SU-DHL-6 (cell line): ENCODE results near the gene SLC1A3.

Experiments used
- H2AFZ ChIP-seq: fragments of 200-600 bp; sonication (generic); 2 replicates; pipeline ENCODE4 v1.6.1; 2014; ENCODE audit warnings: low read depth, mild to moderate bottlenecking, moderate library complexity, mixed read lengths, antibody characterized with exemption, low read length; ENCODE audit not compliant: severe bottlenecking
- H3F3A ChIP-seq: fragments of 200-600 bp; shearing (Covaris generic); 2 replicates; pipeline ENCODE4 v1.6.0; 2016; ENCODE audit warnings: antibody characterized with exemption, mild to moderate bottlenecking; ENCODE audit not compliant: insufficient read depth
- H3K27ac ChIP-seq: fragments of 200-600 bp; sonication (generic); 2 replicates; pipeline ENCODE4 v1.5.1; 2016; ENCODE audit warnings: low read depth, mild to moderate bottlenecking, low read length, moderate library complexity, mixed read lengths
- H3K27me3 ChIP-seq: fragments of 200-600 bp; sonication (generic), shearing (Covaris generic); 2 replicates; pipeline ENCODE4 v1.6.0; 2014; ENCODE audit warnings: mild to moderate bottlenecking, low read length
- H3K36me3 ChIP-seq: fragments of 200-600 bp; sonication (generic); 2 replicates; pipeline ENCODE4 v1.6.1; 2014; ENCODE audit warnings: mild to moderate bottlenecking, low read length, mixed read lengths
- H3K4me2 ChIP-seq: fragments of 300-600, 200-600 bp; shearing (Covaris generic), sonication (generic); 2 replicates; pipeline ENCODE4 v1.6.0; 2014; ENCODE audit warnings: low read length, low read depth, mild to moderate bottlenecking; ENCODE audit not compliant: poor library complexity, severe bottlenecking
- H3K4me3 ChIP-seq: fragments of 200-600 bp; sonication (generic); 2 replicates; pipeline ENCODE4 v1.5.1; 2014; ENCODE audit warnings: antibody characterized with exemption, low read length, mild to moderate bottlenecking, mixed read lengths; ENCODE audit not compliant: insufficient read depth, poor library complexity, severe bottlenecking
- H3K79me2 ChIP-seq: fragments of 200-600 bp; sonication (generic); 2 replicates; pipeline ENCODE4 v1.6.1; 2014; ENCODE audit warnings: mild to moderate bottlenecking, low read length, moderate library complexity; ENCODE audit not compliant: insufficient read depth
- H3K9ac ChIP-seq: fragments of 200-600 bp; sonication (generic); 2 replicates; pipeline ENCODE4 v1.7.0; 2014; ENCODE audit warnings: mild to moderate bottlenecking, low read length
- H3K9me2 ChIP-seq: fragments of 200-600 bp; sonication (generic); replicated peaks from 2 replicates; pipeline ENCODE4 v1.6.1; 2014; ENCODE audit warnings: low read length; ENCODE audit not compliant: insufficient read depth
- H3K9me3 ChIP-seq: fragments of 200-600 bp; sonication (generic); 2 replicates; pipeline ENCODE4 v1.6.1; 2014; ENCODE audit warnings: low read length, mixed read lengths; ENCODE audit not compliant: insufficient read depth
- H4K20me1 ChIP-seq: fragments of 200-600 bp; sonication (generic); 2 replicates; pipeline ENCODE4 v1.6.1; 2014; ENCODE audit warnings: low read depth, mild to moderate bottlenecking, antibody characterized with exemption, low read length, moderate library complexity, mixed read lengths
- EZH2phosphoT487 ChIP-seq: fragments of 200-600 bp; sonication (generic), shearing (Covaris generic); conservative IDR thresholded peaks from 2 replicates; pipeline ENCODE4 v1.6.1; 2018; ENCODE audit warnings: mild to moderate bottlenecking, antibody characterized with exemption, low read length, moderate library complexity, mixed read lengths
- TF ChIP-seq, protein P1 (sequence below): fragments of 200-600 bp; sonication (generic); IDR thresholded peaks from one replicate; pipeline ENCODE4 v1.5.1; 2017; ENCODE audit warnings: antibody characterized with exemption, mild to moderate bottlenecking, low read length, moderate library complexity; ENCODE audit not compliant: insufficient read depth, poor library complexity, severe bottlenecking

The SLC1A3 gene

DNA sequence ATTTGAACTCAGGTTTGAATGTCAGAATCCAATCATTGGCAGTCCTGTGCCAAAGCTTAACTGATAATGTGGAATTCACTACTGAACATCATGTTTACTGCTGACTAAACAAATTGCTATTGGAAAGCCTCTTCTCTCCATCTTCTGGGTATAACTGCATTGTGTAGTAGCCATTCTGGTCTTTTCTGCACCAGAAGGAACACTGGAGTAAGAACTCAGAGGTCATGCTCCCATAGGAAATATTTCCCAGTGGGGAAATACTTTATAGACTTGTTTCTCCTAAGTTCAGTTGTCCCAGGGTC is 25.9 kb downstream of the SLC1A3 start:
- no peak overlapping the region for H2AFZ ChIP-seq
- TF ChIP-seq, protein P1, sequence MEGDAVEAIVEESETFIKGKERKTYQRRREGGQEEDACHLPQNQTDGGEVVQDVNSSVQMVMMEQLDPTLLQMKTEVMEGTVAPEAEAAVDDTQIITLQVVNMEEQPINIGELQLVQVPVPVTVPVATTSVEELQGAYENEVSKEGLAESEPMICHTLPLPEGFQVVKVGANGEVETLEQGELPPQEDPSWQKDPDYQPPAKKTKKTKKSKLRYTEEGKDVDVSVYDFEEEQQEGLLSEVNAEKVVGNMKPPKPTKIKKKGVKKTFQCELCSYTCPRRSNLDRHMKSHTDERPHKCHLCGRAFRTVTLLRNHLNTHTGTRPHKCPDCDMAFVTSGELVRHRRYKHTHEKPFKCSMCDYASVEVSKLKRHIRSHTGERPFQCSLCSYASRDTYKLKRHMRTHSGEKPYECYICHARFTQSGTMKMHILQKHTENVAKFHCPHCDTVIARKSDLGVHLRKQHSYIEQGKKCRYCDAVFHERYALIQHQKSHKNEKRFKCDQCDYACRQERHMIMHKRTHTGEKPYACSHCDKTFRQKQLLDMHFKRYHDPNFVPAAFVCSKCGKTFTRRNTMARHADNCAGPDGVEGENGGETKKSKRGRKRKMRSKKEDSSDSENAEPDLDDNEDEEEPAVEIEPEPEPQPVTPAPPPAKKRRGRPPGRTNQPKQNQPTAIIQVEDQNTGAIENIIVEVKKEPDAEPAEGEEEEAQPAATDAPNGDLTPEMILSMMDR = no peak
- TF ChIP-seq EZH2phosphoT487 = no peak
- no peaks in the 10 kb centered on the region for H3F3A ChIP-seq
- no peaks in the 10 kb centered on the region for H4K20me1 ChIP-seq
- H3K4me3 ChIP-seq = no peak overlapping the region
- no peak overlapping the region for H3K27ac ChIP-seq
- no peaks in the 10 kb centered on the region for H3K79me2 ChIP-seq
- H3K9ac ChIP-seq = no peak overlapping the region
- H3K9me3 ChIP-seq = no peaks in the 10 kb centered on the region
- H3K4me2 ChIP-seq = no peak overlapping the region
- no peaks in the 10 kb centered on the region for H3K36me3 ChIP-seq
- H3K27me3 ChIP-seq = no peaks in the 10 kb centered on the region
- no peaks in the 10 kb centered on the region for H3K9me2 ChIP-seq

DNA sequence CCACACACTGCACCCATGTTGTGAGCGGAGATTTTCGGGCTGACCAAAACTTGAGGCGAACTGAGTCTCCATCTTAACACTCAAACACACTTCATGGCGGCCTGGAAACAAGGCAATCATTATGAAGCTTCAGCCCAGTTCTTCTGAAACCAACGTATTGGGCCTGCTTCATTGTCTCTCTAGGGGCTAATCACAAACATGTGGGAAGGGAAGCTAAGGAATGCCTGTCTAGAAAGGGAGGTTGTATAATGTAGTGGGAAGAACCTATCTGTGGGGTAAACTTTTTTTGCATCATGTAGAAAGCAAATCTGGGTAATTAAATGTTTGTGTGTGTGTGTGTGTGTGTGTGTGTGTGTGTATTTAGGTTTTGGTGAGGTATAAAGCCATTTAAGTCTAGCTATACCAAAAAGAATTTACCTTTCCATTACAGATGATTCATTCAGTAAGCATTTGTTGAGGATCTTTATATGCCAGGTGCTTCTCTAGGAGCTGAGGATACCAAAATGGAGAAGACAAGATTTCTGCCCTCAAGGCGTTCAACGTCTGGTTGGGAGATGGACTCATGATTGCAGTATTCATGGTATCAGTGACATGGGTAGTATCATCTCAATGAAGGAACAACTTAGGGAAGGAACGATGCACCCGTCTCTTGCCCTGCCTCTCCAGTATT is 29.4 kb downstream of the SLC1A3 start:
- Histone ChIP-seq H2AFZ (no peak overlapping the region), H3K9ac (no peak overlapping the region), H3K27ac (no peak overlapping the region), H3K4me2 (no peak overlapping the region), H3K9me2 (no peaks in the 10 kb centered on the region), H3K27me3 (no peaks in the 10 kb centered on the region), H3K9me3 (no peaks in the 10 kb centered on the region), H3K36me3 (no peaks in the 10 kb centered on the region), H3K4me3 (no peak overlapping the region), H3F3A (no peaks in the 10 kb centered on the region), H3K79me2 (no peaks in the 10 kb centered on the region), H4K20me1 (no peaks in the 10 kb centered on the region)
- no peak for TF ChIP-seq EZH2phosphoT487
- TF ChIP-seq, protein P1 = no peak

DNA sequence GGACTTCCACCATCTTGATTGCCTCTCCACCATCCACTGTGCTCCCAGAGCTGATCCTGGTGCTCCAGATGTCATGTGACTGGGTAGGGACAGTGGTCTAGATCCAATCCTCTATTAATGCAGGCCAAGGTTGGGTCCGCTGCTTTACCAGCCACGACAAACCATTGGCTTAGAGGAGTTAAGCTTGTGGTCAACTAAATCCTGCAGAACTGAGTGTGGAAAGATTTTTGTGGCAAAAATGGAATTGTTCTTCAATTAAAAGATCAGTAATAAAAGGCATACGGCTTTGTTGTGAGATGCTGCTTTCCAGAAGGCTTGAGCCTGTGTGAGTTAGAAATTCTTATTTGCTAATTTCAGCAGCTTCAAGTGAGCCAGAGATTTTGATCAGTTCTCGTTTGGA is 30.7 kb downstream of the SLC1A3 start:
- no peaks in the 10 kb centered on the region for H3K9me3 ChIP-seq
- no peak overlapping the region for H3K27ac ChIP-seq
- no peak for TF ChIP-seq EZH2phosphoT487
- TF ChIP-seq, protein P1 = no peak
- no peaks in the 10 kb centered on the region for H4K20me1 ChIP-seq
- H3K27me3 ChIP-seq = no peaks in the 10 kb centered on the region
- H2AFZ ChIP-seq = no peak overlapping the region
- no peaks in the 10 kb centered on the region for H3F3A ChIP-seq
- no peaks in the 10 kb centered on the region for H3K36me3 ChIP-seq
- no peaks in the 10 kb centered on the region for H3K9me2 ChIP-seq
- H3K4me3 ChIP-seq = no peak overlapping the region
- no peak overlapping the region for H3K9ac ChIP-seq
- H3K79me2 ChIP-seq = no peaks in the 10 kb centered on the region
- no peak overlapping the region for H3K4me2 ChIP-seq
